GM21515 (cell line): ENCODE measurements around the gene PABPN1L.

ENCODE experiments used
- ATAC-seq: cut with Tn5 transposase; IDR thresholded peaks from one replicate; pipeline ENCODE4 v1.9.1; 2021; ENCODE audit not compliant: unreplicated experiment

PABPN1L gene

DNA sequence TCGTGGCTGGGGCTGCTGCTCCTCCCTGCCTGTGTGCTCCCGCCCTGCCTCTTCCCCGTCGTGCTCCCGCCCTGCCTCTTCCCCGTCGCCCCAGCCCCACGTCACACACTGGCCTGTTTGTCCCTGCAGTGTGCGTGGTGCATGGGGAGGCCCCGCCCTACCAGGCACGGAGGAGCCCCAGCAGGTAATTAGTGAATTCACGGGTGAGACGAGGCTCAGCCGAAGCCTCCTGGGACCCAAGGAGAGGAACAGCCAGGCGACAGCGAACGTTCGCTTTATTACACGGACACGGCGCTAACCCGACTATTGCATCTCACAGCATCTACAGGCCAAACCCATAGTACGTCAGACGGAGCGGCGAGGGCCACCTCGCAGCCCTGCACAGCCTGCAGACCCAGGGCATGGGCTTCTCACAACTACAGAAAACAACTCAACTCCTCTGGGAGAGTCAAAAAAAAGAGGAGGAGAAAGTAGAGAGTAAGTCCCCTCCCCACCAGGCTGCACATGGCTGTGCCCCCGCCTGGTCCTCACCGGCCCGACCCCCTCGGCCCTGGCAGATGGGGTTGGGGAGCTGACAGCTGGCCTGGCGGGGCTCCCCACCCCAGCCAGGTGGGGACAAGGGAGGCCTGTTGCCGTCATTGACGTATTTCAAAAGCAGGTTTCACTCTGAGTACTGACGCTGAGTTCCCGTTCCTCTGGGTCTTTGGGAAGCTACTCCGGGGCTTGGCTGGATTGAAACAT lies 4.3 kb upstream of the PABPN1L start:
- ATAC-seq = no peak

- ATAC-seq = no peak
Measured at GRCh38 chr16:88869673-88869980, 3.2 kb upstream of the PABPN1L start.

GRCh38 chr16:88868974-88869672 lies 2.7 kb upstream of the PABPN1L start:
- no peak for ATAC-seq

DNA sequence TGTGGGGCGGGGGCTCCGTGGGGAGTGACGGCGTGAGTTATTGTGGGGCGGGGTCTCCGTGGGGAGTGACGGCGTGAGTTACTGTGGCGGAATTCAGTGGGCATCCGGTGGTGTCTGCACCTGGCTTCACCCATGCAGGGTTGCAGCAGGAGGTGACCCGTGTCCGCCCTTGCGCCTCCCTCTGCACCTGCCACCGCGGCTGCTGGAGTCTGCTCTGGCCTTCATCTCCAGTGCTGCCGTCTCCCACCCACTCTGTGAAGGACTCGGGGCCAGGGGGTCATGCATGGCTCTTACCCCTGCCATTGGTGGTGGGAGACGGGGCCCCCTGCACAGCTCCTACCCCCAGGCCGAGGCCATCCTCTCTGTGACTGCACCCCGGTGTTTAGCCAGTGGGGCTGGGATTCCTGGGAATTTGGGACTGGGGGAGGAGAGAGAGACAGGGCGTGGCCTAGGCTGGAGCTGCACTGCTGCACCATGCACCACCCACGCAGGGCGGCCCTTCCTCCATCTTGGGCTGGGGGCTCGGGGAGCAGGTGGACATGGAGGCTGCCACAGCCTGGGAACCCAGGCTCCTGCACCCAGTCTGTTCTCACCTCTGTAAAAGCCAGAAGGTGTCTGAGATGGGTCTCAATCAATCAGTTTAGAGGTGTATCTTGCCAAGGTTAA lies 1.3 kb upstream of the PABPN1L start:
- no peak for ATAC-seq

GRCh38 chr16:88865742-88866141 lies 718 bp downstream of the PABPN1L start:
- no peak for ATAC-seq

- no peak for ATAC-seq
Measured at GRCh38 chr16:88865310-88865709, 1.1 kb downstream of the PABPN1L start.

- ATAC-seq = no peak
Measured at GRCh38 chr16:88864521-88864920, 1.9 kb downstream of the PABPN1L start.

GRCh38 chr16:88864099-88864498 lies 2.4 kb downstream of the PABPN1L start:
- no peak for ATAC-seq

GRCh38 chr16:88863426-88863825 lies 3.0 kb downstream of the PABPN1L start:
- no peak for ATAC-seq

DNA sequence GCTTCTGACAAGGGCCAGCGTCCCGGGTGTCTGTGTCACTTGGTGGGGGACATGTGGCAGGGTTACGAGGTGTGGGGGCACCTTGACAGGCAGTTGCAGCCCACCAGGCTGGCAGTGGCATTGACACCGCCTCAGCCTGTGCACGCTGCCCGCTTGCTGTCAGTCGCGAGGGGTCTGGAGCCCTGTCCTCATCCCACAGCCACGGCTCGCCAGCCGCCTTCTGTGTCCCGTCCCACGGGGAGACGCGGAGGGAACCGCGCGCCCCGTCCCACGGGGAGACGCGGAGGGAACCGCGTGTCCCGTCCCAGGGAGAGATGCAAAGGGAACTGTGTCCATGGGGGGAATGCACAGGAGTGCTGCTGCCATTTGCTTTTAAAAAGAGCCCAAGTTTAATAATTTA lies 3.5 kb downstream of the PABPN1L start:
- ATAC-seq = no peak

- ATAC-seq = no peak
Measured at GRCh38 chr16:88861359-88861758, 5.1 kb downstream of the PABPN1L start.

DNA sequence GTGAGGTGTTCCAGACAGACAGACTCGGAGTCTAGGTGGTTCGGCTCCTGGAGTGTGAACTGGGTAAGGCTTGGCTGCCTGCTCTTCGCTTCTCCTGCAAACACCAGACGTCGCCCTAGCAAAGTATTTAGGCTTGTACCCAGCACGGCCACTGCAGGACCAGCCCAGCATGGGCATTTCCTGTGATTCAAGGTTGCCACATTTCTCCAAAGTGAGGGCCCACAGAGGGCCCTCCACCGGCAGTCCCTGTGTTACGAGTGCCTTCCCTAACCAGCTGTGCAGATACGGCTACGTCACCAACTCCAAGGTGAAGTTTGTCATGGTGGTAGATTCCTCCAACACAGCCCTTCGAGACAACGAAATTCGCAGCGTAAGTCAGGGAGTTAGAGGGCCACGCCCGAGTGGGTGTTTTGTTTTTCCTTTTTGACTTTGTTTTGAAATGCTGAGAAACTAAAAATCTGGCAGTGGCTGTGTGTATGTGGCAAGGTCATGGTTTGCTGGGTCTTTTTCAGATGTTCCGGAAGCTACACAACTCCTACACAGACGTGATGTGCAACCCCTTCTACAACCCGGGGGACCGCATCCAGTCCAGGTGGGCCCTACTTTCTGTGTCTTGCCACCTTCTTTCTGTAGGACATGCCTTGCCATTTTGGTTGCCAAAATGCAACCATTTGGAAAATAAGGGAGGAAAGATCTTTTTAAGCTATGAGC lies 6.9 kb downstream of the PABPN1L start:
- no peak for ATAC-seq

DNA sequence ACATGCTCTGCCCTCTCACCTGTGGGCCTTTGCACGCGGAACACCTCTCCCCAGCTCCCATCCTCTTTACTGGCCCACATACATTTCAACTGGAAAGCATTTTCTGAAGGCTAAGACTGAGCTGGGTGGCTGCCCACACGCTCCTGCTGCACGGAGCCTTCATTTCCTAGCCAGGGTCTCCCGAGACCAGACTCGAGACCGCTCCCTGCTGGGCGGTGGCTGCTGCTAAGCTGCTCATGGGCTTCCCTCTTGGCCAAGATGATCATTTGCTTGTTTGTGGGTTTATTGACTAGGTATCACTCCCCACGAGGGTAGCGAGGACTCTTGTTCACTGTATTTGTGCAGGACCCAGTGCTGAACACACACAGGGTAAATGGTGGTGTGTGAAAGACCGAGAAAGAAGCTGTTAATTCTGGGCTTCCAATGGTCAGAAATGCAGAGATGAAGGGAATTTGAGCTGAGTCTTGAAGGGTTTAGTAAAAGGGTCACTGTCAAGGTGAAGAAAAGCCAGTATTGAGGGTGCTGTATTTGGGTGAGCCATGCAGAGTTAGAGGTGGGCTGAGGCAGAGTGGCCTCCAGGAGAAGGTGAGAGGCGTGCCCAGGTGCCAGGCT lies 8.6 kb downstream of the PABPN1L start:
- ATAC-seq = peak; percentile 38

DNA sequence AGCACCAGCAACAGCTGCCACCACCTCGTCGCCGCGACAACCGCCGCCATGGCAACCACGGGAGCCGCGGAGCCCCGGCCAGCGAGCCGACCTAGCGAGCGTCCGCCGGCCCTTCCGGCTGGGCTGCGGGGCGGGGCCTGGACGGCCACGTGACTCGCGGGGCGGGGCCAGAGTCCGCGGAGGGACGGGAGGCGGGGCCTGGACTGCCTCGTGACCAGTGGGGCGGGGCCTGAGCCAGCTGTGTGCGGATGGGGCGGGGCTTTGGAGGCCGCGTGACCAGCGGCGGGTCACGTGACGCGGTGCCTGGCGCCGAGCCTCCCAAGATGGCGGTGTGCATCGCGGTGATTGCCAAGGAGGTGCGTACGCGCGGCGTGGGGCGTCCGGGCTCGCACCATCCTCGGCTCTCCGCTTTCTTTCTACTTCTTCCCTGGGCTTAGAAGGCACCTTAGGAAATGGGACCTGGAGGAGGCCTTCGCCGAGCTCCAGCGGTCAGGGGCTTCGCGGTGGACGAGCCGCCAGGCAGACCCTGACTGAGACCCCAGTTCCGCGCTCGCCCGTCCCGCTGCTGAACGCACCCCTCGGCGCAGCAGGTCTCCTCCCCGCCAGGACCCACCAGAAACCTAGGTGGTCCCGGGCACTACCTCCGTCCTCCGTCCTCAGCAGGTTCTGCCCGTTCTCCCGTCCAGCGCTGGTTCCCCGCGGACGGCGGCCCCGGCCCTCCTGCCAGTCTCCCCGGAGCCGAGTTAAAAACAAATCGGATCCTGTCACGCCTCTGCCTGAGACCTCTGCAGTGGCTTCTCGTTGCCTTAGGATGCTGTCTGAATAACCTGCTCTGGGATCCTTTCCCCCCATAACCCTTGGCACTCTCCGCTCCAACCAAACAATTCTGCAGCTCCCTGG lies 9.4 kb downstream of the PABPN1L start, which contains the start of the genes GALNS and TRAPPC2L:
TSS of gene GALNS (minus strand) at position 120 of the 900 bp plus-strand sequence. CDS start at position 50, 70 bp downstream.
TSS of gene TRAPPC2L (plus strand) at position 300 of the 900 bp plus-strand sequence. CDS start at position 324, 24 bp downstream.
- ATAC-seq = peak; percentile 64

DNA sequence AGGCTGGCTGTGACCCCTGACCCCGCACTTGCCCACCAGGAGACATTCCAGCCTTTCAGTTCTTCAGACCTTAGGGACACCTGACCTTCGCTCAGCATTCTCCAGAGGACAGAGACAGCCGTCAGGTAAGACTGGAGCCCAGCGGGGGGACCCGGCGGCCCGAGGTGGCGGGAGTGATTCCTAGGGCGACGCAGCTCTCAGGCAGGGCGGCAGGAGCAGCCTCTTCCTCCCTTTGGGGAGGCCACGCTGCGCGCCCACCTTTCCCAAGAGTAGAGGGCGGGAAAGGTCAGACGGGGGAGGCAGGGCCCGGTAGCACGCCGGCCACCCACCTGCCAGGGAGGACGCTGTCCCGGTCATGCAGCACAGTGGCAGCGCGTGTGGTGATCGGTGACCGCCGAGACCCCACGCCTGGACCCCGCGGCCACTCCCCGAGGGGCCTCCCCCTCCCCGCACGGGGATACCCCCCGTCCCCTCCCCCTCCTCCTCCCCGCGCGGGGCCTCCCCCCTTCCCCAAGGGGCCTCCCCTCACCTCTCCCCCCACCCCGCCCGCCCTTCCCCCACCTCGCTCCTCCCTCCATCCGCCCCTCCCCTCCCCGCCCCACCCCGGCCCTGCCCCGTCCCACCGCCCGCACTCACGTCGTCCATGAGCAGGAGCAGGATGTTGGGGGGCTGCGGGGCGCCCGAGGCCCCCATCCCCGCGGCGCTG lies 10.2 kb downstream of the PABPN1L start:
- ATAC-seq = no peak

DNA sequence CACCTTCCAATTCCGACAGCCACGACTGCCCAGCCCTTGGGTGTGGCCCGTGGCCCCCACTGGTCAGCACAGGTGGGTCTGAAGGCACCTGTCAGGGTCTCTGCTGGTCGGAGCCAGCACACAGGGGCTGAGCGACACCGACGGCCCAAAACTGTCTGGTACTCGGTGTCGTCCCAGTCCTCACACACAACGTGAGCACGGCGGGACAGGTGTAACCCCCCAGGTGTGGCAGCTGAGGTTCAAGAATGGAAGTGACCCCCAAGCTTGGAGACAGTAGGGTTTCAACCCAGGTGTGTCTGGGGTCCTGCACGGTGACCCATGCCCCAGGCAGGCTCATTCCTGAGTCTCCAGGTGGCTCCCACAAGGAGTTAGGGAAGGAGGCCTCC lies 10.7 kb downstream of the PABPN1L start:
- no peak for ATAC-seq

DNA sequence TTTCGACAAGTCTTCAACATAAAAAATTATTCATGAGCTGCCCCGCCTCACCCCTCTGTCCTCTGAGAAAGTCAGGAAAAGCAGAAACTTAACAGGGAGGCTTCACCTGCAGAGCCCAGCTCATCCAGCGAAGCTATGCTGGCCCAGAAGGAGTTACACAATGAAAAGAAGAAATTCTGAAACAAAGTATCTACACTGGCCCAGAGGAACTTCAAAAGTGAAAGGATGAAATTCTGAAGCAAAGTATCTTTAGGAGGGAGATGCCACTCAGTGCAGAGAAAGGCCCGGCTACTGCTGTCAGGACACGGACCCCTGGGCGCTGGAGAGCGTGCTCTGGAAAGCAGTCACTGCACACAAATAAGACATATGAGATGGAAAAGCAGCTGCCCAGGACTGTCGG lies 11.3 kb downstream of the PABPN1L start:
- no peak for ATAC-seq

- no peak for ATAC-seq
Measured at GRCh38 chr16:88854306-88855111, 12.0 kb downstream of the PABPN1L start.
